HL-60 (cell line): ENCODE data around the gene CTIF.

ENCODE experiments used
- DNase-seq, 2 experiments: peaks; one replicate each; pipeline ENCODE4 v3.0.0-alpha.2; 2010 to 2020; ENCODE audit warnings: low read depth in 1 of 2, low spot score in 1 of 2
- H3K27ac ChIP-seq: fragments of 250-450 bp; sonication (Bioruptor Pico); replicated peaks from 2 replicates; pipeline ENCODE4 v1.5.1; 2020; ENCODE audit warnings: mild to moderate bottlenecking, moderate library complexity
- H3K27me3 ChIP-seq: fragments of 250-450 bp; sonication (Bioruptor Pico); 2 replicates; pipeline ENCODE4 v1.5.1; 2021; ENCODE audit warnings: mild to moderate bottlenecking, moderate library complexity; ENCODE audit not compliant: insufficient read depth, poor library complexity, severe bottlenecking
- H3K4me3 ChIP-seq: replicated peaks from 2 replicates; pipeline ENCODE4 v1.5.1; 2011; ENCODE audit warnings: mild to moderate bottlenecking, control low read depth, low read length; ENCODE audit not compliant: insufficient read depth
- CTCF ChIP-seq: IDR thresholded peaks from one replicate; pipeline ENCODE4 v1.5.1; 2011; ENCODE audit warnings: low read length, control low read depth, inconsistent platforms; ENCODE audit not compliant: insufficient read depth
- GABPA ChIP-seq: IDR thresholded peaks from 2 replicates; pipeline ENCODE4 v1.6.1; 2012; ENCODE audit warnings: low read depth
- POLR2AphosphoS5 ChIP-seq: IDR thresholded peaks from 2 replicates; pipeline ENCODE4 v1.6.1; 2012; ENCODE audit warnings: low read depth
- REST ChIP-seq: IDR thresholded peaks from 2 replicates; pipeline ENCODE4 v1.6.1; 2012; ENCODE audit warnings: low read depth; ENCODE audit not compliant: insufficient replicate concordance
- SPI1 ChIP-seq: IDR thresholded peaks from 2 replicates; pipeline ENCODE4 v1.6.1; 2012; ENCODE audit warnings: low read depth, mild to moderate bottlenecking, borderline replicate concordance

CTIF gene

GRCh38 chr18:48749768-48750167 lies 210.9 kb downstream of the CTIF start:
- H3K4me3 ChIP-seq, result no peak overlapping the region
- TF ChIP-seq SPI1 (no peak), CTCF (no peak), GABPA (no peak), REST (no peak), POLR2AphosphoS5 (no peak)
- H3K27ac ChIP-seq, result no peak overlapping the region
- no peak for DNase-seq
- H3K27me3 ChIP-seq, result no peaks in the 10 kb centered on the region

GRCh38 chr18:48750485-48751175 lies 211.8 kb downstream of the CTIF start:
- no peak overlapping the region for H3K4me3 ChIP-seq
- H3K27me3 ChIP-seq, result no peaks in the 10 kb centered on the region
- DNase-seq, result no peak
- TF ChIP-seq SPI1 (no peak), CTCF (no peak), GABPA (no peak), REST (no peak), POLR2AphosphoS5 (no peak)
- no peak overlapping the region for H3K27ac ChIP-seq

- no peak for TF ChIP-seq CTCF
- no peak for TF ChIP-seq SPI1
- TF ChIP-seq REST, result no peak
- no peak for TF ChIP-seq GABPA
- no peak for TF ChIP-seq POLR2AphosphoS5
- DNase-seq, result no peak
- no peaks in the 10 kb centered on the region for H3K27me3 ChIP-seq
- no peak overlapping the region for H3K4me3 ChIP-seq
- no peak overlapping the region for H3K27ac ChIP-seq
Measured at GRCh38 chr18:48751727-48752468, 213.1 kb downstream of the CTIF start.
